ENCODE measurements around the gene CARMIL1.
A peak's percentile ranks its signal among the peaks of the same experiment; 100 is the strongest.
"Not testable (repeated sequence)": the region's sequence is repeated elsewhere in the genome, so short reads cannot be mapped to it uniquely, and the experiment has no call there.

CARMIL1 gene

DNA sequence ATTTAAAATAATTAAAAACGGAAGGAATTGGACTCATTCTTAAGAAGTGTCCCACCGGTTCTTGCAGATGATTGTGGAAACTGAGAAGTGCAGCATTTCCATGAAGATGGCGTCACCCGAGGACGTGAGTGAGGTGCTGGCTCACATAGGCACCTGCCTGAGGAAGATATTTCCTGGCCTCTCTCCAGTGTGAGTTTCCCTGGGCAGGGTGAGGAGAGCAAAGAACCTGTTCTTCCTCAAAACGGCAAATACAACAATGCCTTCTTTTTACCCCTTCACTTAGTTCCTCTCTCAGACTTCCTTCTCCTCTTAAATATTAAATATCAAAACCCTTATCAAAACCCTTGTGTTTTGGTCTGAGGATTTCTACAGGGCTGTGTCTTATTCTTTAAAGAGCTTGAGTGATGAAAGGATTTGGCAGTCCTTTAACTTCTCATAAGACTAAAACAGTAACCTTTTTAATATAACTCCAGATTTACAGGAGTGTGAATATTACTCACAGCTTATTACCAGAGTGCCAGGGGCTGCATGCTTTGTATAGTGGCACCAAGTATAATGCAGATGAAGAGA is 156.3 kb downstream of the CARMIL1 start:
- DNase-seq = no peak

DNA sequence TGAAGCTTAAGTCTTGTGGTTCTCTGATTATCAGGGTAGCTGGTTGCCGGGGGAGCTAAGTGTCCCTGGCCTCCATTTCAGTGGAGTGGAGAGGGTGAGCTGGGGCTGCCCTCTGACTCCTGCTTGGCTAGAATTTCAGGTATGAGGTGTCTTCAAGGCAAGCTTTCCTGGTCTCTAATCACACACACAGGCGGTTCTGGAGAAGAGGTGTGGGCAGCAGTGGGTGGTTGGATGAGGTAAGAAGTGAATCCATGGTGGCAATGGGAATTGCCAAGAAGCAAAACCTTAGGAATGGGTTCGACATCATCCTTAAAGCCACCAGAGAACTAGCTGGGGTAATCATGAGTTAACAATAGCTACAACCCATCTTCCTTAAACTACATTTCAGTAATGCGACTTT is 157.6 kb downstream of the CARMIL1 start:
- no peak for DNase-seq

DNA sequence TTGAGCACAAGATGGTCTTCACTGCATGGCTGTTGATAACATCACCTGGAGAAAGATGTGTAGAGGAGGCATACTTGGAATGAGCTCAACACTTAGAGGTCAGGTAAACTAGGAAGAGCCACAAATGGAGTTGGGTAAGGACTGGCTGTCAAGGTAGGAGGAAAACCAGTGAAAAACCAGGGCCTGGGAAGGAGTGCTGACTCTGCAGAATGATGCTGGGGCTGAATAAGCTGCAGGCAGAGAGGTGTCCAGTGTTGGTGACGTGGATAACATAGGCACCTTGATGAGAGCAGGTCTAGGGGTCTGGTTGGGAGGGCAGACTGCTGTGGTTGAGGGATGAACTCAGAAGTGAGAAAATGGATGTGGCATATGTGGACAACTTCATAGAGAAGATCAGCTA is 160.2 kb downstream of the CARMIL1 start:
- no peak for DNase-seq

DNA sequence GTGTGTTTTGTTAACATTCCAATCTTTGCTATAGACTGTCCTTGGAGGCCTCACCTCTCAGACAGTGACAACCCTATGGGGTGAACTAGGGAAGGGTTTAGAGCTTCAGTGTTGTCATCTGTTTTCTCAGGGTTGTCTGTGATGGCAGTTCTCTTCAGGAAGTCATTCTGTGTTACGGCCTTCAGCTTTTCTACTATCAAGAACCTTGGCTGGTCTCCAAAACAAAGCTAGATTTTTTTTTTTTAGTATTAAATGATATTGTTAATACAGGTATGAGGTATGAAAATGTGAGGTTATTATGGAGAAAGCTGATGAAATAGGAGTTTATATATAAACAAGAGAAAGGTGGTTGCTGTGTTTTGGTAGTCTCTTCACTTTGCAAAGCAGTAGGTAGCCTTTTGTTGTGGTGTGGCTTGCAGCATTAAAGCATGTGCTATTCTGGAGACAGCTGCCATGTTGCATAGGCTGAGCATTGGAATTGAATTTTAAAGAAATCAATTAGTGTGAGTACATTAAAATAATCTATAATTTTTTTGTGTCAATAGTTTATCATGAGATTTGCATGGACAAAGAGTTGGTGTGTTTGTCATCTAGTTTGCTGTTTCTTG is 162.6 kb downstream of the CARMIL1 start:
- DNase-seq = no peak

DNA sequence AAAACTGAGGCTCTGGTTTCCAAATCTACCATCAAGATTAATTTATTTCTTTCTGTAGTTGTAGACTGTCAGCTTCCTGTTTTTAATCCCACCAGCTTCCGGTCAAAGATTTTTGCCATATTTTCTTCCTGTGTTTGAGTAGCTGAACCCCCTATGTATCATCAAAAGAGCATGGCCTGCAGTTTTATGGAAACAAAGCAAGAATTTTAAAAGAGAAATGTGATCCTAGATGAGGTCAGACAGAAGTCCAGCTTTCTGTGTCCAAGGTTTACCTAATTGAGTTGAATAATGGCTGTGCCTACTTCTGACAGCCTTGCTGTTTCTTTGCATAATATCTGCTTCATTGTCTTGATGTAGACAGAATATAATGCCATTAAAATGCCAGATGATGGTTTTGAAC is 163.7 kb downstream of the CARMIL1 start:
- no peak for DNase-seq

DNA sequence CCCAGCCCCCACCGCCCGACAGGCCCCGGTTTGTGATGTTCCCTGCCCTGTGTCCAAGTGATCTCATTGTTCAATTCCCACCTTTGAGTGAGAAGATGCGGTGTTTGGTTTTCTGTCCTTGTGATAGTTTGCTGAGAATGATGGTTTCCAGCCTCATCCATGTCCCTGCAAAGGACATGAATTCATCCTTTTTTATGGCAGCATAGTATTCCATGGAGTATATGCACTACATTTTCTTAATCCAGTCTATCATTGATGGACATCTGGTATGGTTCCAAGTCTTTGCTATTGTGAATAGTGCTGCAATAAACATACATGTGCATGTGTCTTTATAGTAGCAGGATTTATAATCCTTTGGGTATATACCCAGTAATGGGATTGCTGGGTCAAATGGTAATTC is 165.3 kb downstream of the CARMIL1 start:
- DNase-seq = not testable (repeated sequence)

DNA sequence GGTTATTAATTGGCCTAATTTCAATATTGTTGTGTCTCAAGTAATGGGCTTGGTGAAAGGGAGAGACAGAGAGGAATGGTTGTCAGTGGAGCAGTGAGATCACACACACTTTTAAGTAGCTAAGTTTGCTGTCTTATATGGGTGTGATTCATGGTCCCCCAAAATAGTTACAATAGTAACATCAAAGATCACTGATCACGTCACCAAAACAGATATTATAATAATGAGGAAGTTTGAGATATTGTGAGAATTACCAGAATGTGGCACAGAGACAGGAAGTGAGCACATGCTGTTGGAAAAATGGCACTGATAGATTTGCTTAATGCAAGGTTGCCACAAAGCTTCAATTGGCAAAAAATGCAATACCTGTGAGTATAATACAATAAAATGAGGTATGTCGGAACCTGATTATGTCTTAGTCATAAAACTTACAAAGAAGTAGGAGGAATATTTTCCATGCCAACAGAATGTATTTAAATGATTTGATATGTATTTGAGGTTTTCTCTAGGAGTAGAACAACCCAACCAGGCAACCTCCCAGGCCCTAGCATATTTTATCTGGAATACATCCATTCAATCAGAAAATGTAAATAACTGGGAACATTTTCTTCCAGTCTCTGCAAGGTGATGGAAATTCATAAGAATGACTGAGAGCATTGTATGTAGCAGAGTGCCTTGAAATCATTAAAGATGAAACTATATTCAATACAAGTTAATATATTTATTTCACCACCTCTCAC is 167.8 kb downstream of the CARMIL1 start:
- DNase-seq = peak in 1 of 56 donors; percentile 1

DNA sequence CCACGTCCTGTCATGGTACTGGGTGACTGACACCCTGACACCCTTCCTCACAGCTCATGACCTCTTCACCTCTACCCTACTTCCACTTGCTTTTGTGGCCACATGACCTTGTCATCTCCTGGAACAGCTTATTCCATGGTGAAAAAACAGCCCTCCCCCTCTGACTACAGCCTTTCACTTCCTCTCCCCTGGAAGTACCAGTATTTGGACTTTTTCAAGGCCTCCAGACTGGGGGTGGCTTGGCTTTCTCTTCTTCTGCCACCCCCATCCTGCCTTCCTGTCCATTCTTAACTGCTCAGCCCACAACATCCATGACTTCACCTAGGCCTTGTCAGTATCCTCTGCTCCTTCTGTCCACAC is 168.4 kb downstream of the CARMIL1 start:
- peak in 1 of 56 donors; percentile 2 for DNase-seq

DNA sequence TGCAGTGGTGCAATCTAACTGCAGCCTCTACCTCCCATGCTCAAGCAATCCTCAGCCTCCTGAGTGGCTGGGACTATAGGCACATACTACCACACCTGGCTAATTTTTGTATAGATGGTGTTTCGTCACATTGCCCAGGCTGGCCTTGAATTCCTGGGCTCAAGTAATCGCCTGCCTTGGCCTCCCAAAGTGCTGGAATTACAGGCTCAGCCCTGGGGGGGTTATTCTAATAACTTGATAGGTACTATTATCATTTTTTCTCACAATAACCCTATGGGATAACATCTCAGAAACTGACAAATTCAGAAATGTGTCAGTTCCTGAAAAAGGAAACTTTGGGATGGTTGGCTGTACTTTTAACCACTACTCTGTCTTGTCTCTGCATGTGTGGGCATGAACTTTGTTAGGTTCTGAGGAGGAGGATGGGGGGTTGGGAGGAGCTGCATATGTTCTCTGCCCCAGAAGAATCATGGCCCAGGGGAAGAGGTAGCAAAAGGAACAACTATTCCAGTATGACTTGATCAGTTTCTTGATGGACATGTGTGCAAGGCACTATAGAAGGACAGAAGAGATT is 169.9 kb downstream of the CARMIL1 start:
- no peak for DNase-seq

DNA sequence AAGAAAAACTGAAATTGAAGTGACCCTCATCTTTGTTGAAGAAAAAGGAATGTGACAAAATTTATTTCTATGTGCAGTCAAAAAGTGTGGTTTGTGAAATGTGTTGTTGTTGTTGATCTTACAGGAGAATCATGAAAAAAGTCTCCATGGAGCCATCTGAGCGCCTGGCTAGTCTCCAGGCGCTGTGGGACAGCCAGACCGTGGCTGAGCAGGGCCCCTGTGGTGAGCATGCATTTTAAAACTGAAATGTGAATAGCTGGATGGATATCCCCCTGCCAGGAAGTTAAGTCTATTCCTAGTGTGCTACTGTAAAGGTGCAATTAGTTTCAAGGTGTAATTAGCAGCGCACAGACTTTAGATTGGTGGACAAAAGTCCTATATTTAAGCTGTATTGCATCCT is 170.6 kb downstream of the CARMIL1 start:
- peak in 5 of 56 donors; percentile 1 to 36 (median 23) for DNase-seq

DNA sequence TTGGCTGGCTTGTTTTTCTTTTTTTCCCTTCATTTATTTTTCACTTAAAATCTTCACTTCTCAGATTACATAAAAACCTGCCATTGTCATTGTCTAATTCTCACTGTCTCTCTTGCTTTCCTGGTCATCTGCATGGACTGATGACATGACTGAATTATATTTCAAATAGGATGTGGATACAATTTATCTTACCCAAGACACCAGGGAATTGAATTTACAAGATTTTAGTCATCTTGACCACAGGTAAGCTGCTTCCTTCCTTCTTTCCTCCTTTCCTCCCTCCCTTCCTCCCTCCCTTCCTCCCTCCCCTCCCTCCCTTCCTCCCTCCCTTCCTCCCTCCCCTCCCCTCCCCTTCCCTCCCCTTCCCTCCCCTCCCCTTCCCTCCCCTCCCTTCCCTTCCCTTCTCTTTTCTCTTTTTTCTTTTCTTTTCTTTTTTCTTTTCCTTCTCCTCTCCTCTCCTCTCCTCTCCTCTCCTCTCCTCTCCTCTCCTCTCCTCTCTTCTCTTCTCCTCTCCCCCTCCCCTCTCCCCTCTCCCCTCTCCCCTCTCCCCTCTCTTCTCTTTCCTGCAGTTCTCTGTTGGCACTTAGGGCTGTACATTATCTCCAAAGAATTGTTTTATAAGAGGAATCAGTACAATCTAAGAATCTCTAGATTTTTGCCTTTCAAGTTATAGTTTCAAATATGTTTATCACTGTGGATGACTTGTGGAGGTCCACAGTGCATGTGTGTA is 171.5 kb downstream of the CARMIL1 start:
- no peak for DNase-seq

DNA sequence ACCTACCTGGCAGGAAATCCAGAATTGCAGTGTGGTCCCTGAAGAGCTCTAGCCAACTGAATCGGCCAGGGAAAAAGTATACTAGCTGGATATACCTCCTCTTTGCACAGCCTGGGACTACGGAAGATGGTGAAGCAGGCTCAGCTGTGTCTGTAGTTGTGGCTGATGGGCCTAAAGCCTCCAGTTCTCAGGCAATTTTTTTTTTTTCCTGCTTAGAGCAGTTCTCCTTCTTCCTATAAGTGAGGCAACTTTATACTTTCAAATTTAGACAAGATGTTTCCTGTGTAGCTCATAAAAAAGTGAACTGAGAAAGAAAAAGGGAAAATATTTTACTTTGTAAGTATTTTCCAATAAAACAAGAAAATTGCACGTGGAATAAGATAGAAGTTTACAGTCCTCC is 172.9 kb downstream of the CARMIL1 start:
- no peak for DNase-seq

DNA sequence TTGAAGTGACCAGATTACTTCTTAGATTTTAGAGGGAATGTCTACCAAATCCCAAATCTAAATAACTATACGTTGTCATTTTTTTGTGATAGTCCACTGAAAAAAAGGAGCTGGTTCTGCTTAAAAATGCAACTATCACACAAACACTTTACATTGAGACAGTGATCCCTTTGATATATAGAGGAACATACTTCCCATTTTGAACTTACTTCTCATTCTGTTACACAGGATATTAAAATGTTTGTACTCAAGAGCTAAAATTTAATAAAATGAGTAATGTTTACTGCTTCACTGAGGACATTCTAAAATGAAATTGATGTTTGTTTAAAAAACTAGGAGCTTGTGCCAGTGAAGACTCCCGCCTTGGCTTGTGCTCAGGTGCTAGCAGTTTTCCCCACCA is 174.1 kb downstream of the CARMIL1 start:
- DNase-seq = no peak

DNA sequence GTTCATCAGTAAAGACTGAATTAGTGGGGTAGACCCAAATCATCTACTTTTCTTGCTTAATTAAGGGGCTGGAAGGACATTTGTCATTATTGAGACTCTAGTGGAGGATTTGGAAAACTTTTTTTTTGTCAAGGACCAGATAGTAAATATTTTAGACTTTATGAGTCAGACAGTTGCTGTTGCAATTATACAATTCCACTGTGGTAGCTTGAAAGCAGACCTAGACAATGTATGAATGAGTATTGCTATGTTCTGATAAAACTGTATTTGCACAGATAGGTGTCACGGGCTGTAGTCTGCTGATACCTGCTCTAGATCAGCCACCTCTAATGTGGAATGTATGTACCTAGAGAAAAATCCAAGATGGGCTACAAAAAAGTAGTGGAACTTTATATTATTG is 175.0 kb downstream of the CARMIL1 start:
- DNase-seq = no peak

DNA sequence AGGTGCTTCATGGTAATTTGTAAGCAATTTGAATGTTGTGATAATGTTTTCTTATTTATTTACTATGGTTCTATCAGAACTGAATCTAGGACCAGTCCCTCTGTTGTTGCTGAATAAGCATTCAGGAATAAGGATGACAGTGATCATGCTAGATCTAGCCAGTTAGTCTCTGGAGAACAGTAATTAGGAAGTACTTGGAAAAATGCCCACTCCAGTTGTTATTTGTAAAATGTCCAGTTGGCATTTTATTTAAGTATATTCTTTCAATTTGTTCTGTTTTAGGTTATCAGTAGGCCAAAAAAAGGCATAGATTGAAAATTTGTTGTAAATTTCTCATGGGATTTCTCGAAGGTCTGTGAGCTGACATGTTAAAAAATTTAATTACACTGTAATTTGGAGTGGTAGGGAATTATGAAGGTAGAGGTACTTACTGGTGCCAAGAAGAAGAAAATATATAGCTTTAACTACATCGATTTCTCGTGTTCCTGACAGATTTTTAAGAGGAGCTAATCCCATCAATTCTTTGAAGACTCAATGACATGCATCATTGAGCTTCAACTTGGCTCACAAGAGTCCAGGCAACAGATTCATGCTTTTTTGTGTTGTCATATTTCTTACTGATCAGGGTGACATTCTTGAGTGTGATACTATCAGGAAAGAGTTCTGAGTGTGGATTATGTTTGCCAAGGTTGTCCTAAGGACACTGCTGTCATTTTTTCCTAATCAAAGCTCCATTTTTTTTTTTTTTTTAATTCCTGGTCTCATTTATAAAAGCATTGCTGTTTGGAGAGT is 177.3 kb downstream of the CARMIL1 start:
- DNase-seq = no peak

DNA sequence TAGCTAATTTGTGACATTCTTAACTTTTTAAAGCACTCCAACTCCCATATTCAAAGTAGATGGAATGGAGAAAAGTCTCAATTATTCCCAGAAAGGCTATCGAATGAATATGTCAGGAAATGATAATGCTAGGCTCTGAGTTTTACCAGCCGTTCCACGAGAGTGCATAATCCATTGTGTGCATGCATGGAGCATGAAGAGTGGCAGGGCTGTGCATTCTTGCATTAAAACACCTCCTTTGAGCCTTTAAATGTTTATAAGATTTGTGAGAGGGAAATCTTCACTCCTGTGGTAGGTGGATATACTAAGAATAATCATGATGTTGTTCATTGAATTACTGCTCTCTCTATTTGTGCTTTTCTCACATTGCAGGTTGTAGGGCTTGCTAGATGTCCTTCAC is 178.3 kb downstream of the CARMIL1 start:
- no peak for DNase-seq

DNA sequence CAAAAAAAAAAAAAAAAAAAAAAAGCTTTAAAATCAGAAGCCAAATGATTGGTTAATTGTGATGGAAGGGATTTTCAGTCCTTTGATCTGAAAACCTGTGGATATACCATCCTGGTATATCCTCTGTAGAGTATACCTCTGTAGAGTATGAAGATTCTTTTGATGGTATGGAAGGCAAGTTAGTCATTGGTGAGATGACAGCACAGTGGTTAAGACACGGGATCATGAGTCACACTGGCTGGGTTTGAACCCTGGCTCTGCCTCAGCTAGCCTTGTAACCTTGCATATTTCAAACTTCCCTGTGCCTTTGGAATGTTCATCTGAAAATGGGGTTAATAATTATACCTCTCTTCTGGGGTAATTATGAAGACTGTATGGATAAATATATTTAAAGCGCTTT is 179.3 kb downstream of the CARMIL1 start:
- no peak for DNase-seq

DNA sequence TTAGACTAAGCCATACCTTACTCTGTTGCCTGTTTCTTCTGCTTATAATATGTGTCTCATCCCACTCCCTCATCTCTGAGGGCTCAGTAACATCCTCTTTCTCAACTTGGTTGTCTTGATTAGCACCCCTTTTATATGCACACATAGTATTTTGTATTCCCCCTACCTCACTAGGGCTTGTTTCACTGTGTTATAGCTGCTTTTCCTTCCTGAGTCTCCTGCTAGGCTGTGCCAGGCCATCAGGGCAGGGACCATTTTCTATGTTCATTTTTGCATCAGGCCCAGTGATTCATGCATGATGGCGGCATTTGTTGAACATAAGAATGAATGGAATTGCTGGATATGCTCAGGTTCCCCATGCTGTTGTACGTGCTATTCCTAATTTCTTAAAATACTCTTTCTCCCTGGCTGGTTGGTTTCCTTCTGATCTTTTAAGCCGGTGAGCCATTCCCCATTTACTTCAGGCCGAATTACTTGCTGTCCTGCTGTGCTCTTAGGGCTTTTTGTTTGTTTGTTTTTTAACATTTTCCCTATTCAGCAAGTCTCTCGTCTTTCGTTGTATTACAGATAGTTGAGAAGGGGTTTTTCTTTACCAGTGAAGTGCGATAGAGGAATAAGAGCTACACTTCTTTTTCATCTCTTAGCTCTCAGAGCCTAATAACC is 183.2 kb downstream of the CARMIL1 start:
- DNase-seq = no peak

DNA sequence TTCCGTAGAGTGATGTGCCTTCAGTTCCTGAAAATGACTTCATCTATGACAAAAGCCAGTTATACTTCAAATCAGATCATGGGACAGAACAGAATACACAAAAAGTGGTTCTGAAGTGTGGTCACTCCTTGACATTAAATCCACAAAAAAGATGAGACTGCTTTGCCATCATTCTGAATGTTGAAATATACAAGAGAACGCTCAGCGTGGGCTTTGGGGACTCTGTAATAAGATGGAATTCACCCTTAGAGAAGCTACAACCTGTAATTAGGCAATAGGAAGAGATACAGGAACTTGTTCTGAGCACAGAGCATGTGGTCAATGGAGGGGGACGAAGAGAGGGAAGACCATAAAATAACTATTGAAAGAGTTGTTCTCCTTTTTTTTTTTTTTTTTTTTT is 184.3 kb downstream of the CARMIL1 start:
- DNase-seq = no peak

DNA sequence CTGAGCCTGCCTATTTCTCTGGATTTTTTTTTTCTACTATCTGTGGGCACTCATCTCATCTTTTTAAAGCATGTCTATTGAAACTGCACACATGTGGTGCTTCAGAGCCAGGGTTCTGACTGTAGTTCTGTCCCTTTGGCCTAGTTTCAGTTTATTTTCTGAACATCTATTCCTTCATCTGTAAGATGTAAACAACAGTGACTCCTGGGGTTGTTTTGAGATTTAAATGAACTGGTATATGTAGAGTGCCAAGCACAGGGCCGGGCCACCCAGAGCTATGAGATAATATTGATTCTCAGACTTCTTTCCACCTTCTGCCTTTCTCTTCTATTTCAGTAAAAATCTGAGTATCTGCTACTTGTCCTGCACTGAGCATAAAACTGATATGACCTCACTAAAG is 185.1 kb downstream of the CARMIL1 start:
- DNase-seq = no peak

DNA sequence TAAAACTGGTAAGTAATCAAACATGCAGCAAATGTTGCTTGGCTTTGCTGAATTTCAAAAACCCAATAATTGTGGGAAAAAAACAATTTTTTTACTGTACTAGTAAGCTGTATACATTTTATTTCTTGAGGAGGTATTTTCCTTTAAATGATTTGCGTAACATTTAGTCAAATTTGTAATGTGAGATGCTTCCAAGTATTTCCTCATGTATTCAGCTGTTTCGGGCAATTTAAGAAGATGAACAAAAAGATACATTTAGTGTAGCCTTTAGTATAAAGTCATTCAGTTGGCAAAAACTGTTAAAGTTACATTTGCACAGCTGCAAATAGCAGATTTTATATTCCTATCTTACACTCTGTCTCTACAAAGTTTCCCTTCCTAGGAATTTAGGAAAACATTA is 186.8 kb downstream of the CARMIL1 start:
- DNase-seq = no peak

Measured in nucleus accumbens (tissue), 56 donors.